Panc1 (cell line): ENCODE data around the gene RAB11FIP3. TPM values are rescaled to one million over a fixed set of nuclear protein-coding genes. Genes with fewer than 3 reads are reported as not detected.
A peak's percentile ranks its signal among the peaks of the same experiment; 100 is the strongest.

Source experiments
- ATAC-seq: fragments of 200-7000 bp; cut with Tn5 transposase; 2 replicates; pipeline ENCODE4 v1.9.1; 2020; ENCODE audit warnings: mild to moderate bottlenecking, moderate library complexity
- BruUV-seq: library from RNA; stranded (reverse); fragments of 400-500 nt; replicated peaks from 2 replicates; lab custom pipeline; 2021; lab: Mats Ljungman, UMichigan
- CTCF ChIA-PET: fragments of 300-600 bp; sonication (Branson Sonifier 250); formaldehyde crosslinking; loops from one replicate; lab custom pipeline; 2022; ENCODE audit warnings: antibody characterized with exemption; lab: Charles Lee
- POLR2A ChIA-PET: fragments of 300-600 bp; sonication (Branson Sonifier 250); formaldehyde crosslinking; loops from one replicate; lab custom pipeline; 2022; ENCODE audit warnings: antibody characterized with exemption; lab: Charles Lee
- DNase-seq: peaks from one replicate; pipeline ENCODE4 v3.0.0-alpha.2; 2010; ENCODE audit warnings: low read depth, low spot score
- H3K27ac ChIP-seq: 2 replicates; pipeline ENCODE4 v1.5.1; 2011; ENCODE audit warnings: mild to moderate bottlenecking, low read length, inconsistent platforms
- H3K27me3 ChIP-seq: fragments of 200-500 bp; sonication (Bioruptor generic); 2 replicates; pipeline ENCODE4 v1.6.0; 2014; ENCODE audit warnings: low read length, inconsistent platforms; ENCODE audit not compliant: control insufficient read depth, insufficient read depth
- H3K36me3 ChIP-seq: fragments of 200-500 bp; sonication (Bioruptor generic); 2 replicates; pipeline ENCODE4 v1.5.1; 2014; ENCODE audit warnings: inconsistent platforms, mild to moderate bottlenecking, low read length, moderate library complexity; ENCODE audit not compliant: control insufficient read depth, insufficient read depth
- H3K4me1 ChIP-seq: 2 replicates; pipeline ENCODE4 v1.5.1; 2011; ENCODE audit warnings: inconsistent platforms, mild to moderate bottlenecking, low read length, moderate library complexity; ENCODE audit not compliant: control insufficient read depth, insufficient read depth
- H3K4me3 ChIP-seq, 2 experiments: 2 replicates each; pipeline ENCODE4 v1.5.1; 2011 to 2012; ENCODE audit warnings: low read depth in 2 of 2, low read length in 2 of 2, mild to moderate bottlenecking in 2 of 2, inconsistent platforms in 1 of 2, moderate library complexity in 1 of 2
- H3K9me3 ChIP-seq: fragments of 200-500 bp; sonication (Bioruptor generic); 2 replicates; pipeline ENCODE4 v1.5.1; 2014; ENCODE audit warnings: low read depth, mild to moderate bottlenecking, inconsistent platforms, low read length, moderate library complexity; ENCODE audit not compliant: control insufficient read depth, insufficient read depth
- CTCF ChIP-seq: fragments of 450-650 bp; IDR thresholded peaks from 2 replicates; pipeline ENCODE4 v1.5.1; 2017; ENCODE audit warnings: mild to moderate bottlenecking
- POLR2AphosphoS5 ChIP-seq: IDR thresholded peaks from 2 replicates; pipeline ENCODE4 v1.6.1; 2012; ENCODE audit warnings: mild to moderate bottlenecking, low read depth, low read length, moderate library complexity
- REST ChIP-seq, 2 experiments: IDR thresholded peaks; 2 replicates each; pipeline ENCODE4 v1.6.1; 2011 to 2012; ENCODE audit warnings: low read depth in 2 of 2, control low read depth in 1 of 2, low read length in 1 of 2, mild to moderate bottlenecking in 1 of 2, moderate library complexity in 1 of 2; ENCODE audit not compliant: insufficient read depth in 1 of 2
- SIN3A ChIP-seq: IDR thresholded peaks from 2 replicates; pipeline ENCODE4 v1.6.1; 2012; ENCODE audit warnings: low read depth, mild to moderate bottlenecking, low read length, moderate library complexity, borderline replicate concordance; ENCODE audit not compliant: insufficient read depth
- TCF7L2 ChIP-seq: IDR thresholded peaks from 2 replicates; pipeline ENCODE4 v1.6.1; 2011; ENCODE audit warnings: mild to moderate bottlenecking, low read depth, low read length, inconsistent platforms
- in situ Hi-C: cut with HindIII; loops from 2 replicates; pipeline ENCODE4 v1.10.0; 2016; ENCODE audit warnings: low sequenced_read_pairs, low pct_unique_long_range_greater_than_20kb
- intact Hi-C: fragments of 100-400 bp; cut with micrococcal nuclease; formaldehyde crosslinking; loops from one replicate; pipeline ENCODE4 v1.10.0; 2022; ENCODE audit not compliant: unreplicated experiment
- total RNA-seq: library from RNA; stranded (reverse); gene quantifications from one replicate; pipeline ENCODE4 v1.2.1, GENCODE V29; 2021; ENCODE audit not compliant: unreplicated experiment

RAB11FIP3 gene
- total RNA-seq, 1 experiment from 2014 or later, result 57.3 TPM

GRCh38 chr16:425740-426114 lies 278 bp downstream of the RAB11FIP3 start:
- in situ Hi-C loops, result no loop called here
- H3K4me3 ChIP-seq, result peak overlapping the region; percentile 64 to 77; a peak in 3 of 4 replicates
- no peak for TF ChIP-seq SIN3A
- no peak; the same call in 1 of the 2 replicates for TF ChIP-seq POLR2AphosphoS5
- TF ChIP-seq CTCF, result no peak
- no peak for TF ChIP-seq REST (IDR thresholded peaks at IDR 0.05; ENCODE audit: insufficient read depth in 1 of 2, low read depth in 2 of 2, low read length in 1 of 2)
- H3K36me3 ChIP-seq, result no peaks in the 10 kb centered on the region
- intact Hi-C loops, result loop anchor here (2.0 kb wide), 1 partner anchor 25 kb away; the partner anchor contains the start of gene DECR2
- ChIA-PET POLR2A (no interaction called here), CTCF (no interaction called here)
- peaks cover 28% of the 10 kb centered on the region for H3K4me1 ChIP-seq
- no peaks in the 10 kb centered on the region for H3K27me3 ChIP-seq
- peak; percentile 62 for ATAC-seq
- no peaks in the 10 kb centered on the region for H3K9me3 ChIP-seq
- DNase-seq, result no peak
- no peak overlapping the region for H3K27ac ChIP-seq
- BruUV-seq, result no TSS peak

- in situ Hi-C loops, result no loop called here
- POLR2A ChIA-PET, result interaction anchor here (0.6 kb wide), 1 partner anchor 102 kb away, joined by 6 read pairs; no protein-coding TSS in a partner anchor
Observed at GRCh38 chr16:426115-426905, 861 bp downstream of the RAB11FIP3 start.

More at GRCh38 chr16:426115-426905, 861 bp downstream of the RAB11FIP3 start:
- Histone ChIP-seq H3K27ac (peak overlapping the region; percentile 57), H3K4me1 (peaks cover 28% of the 10 kb centered on the region), H3K27me3 (no peaks in the 10 kb centered on the region), H3K36me3 (no peaks in the 10 kb centered on the region), H3K9me3 (no peaks in the 10 kb centered on the region), H3K4me3 (peak overlapping the region; percentile 64 to 77)
- no TSS peak for BruUV-seq
- TF ChIP-seq POLR2AphosphoS5 (no peak), SIN3A (no peak), TCF7L2 (no peak), CTCF (no peak), REST (IDR thresholded peaks at IDR 0.05; ENCODE audit: insufficient read depth in 1 of 2, low read depth in 2 of 2, low read length in 1 of 2) (no peak)
- intact Hi-C loops, result no loop called here
- ATAC-seq (no peak; the same call in 1 of the 2 replicates), DNase-seq (no peak)
- CTCF ChIA-PET, result no interaction called here
